Loucy (cell line): Measurements from ENCODE around the gene MYH10.

Source experiments
- H2AFZ ChIP-seq: fragments of 200-600 bp; sonication (generic); 2 replicates; pipeline ENCODE4 v1.6.0; 2016; ENCODE audit warnings: antibody characterized with exemption, mild to moderate bottlenecking, low read length, moderate library complexity
- H3F3A ChIP-seq: fragments of 200-600 bp; 2 replicates; pipeline ENCODE4 v1.6.0; 2016; ENCODE audit warnings: antibody characterized with exemption, low read depth, mild to moderate bottlenecking
- H3K27me3 ChIP-seq: fragments of 200-600 bp; sonication (generic); 2 replicates; pipeline ENCODE4 v1.6.1; 2014; ENCODE audit warnings: low read length, mild to moderate bottlenecking; ENCODE audit not compliant: insufficient read depth, poor library complexity, severe bottlenecking
- H3K36me3 ChIP-seq: fragments of 200-600 bp; sonication (generic); 2 replicates; pipeline ENCODE4 v1.6.1; 2016; ENCODE audit warnings: low read length; ENCODE audit not compliant: insufficient read depth
- H3K4me1 ChIP-seq: fragments of 200-600 bp; sonication (generic); 2 replicates; pipeline ENCODE4 v1.5.1; 2014; ENCODE audit warnings: low read length, mild to moderate bottlenecking; ENCODE audit not compliant: insufficient read depth, poor library complexity, severe bottlenecking
- H3K4me2 ChIP-seq: fragments of 200-600 bp; sonication (generic); 2 replicates; pipeline ENCODE4 v1.6.0; 2014; ENCODE audit warnings: antibody characterized with exemption, low read length, low read depth, mild to moderate bottlenecking; ENCODE audit not compliant: poor library complexity, severe bottlenecking
- H3K4me3 ChIP-seq: fragments of 200-600 bp; sonication (generic); 2 replicates; pipeline ENCODE4 v1.5.1; 2014; ENCODE audit warnings: low read length, mild to moderate bottlenecking, mixed read lengths; ENCODE audit not compliant: poor library complexity, severe bottlenecking
- H3K79me2 ChIP-seq: fragments of 200-600 bp; sonication (generic); 2 replicates; pipeline ENCODE4 v1.6.1; 2014; ENCODE audit warnings: low read length; ENCODE audit not compliant: insufficient read depth
- H3K9ac ChIP-seq: fragments of 200-600 bp; sonication (generic); 2 replicates; pipeline ENCODE4 v1.6.0; 2014; ENCODE audit warnings: mild to moderate bottlenecking, low read depth, low read length, moderate library complexity; ENCODE audit not compliant: poor library complexity, severe bottlenecking
- H3K9me2 ChIP-seq: fragments of 200-600 bp; sonication (generic); replicated peaks from 2 replicates; pipeline ENCODE4 v1.6.1; 2016; ENCODE audit warnings: low read depth, low read length, mixed read lengths
- H3K9me3 ChIP-seq: fragments of 200-600 bp; sonication (generic); 2 replicates; pipeline ENCODE4 v1.6.1; 2014; ENCODE audit warnings: mild to moderate bottlenecking, antibody characterized with exemption, low read length, low read depth; ENCODE audit not compliant: insufficient read depth
- H4K20me1 ChIP-seq: fragments of 200-600 bp; sonication (generic); 2 replicates; pipeline ENCODE4 v1.6.0; 2014; ENCODE audit warnings: antibody characterized with exemption, low read length, mild to moderate bottlenecking; ENCODE audit not compliant: insufficient read depth, poor library complexity, severe bottlenecking
- EZH2phosphoT487 ChIP-seq: fragments of 200-600 bp; IDR thresholded peaks from 2 replicates; pipeline ENCODE4 v1.6.1; 2018; ENCODE audit warnings: antibody characterized with exemption, mild to moderate bottlenecking, moderate library complexity, borderline replicate concordance
- TF ChIP-seq, protein P1 (sequence below): fragments of 200-600 bp; sonication (generic); conservative IDR thresholded peaks from 2 replicates; pipeline ENCODE4 v1.5.1; 2014; ENCODE audit warnings: mild to moderate bottlenecking, antibody characterized with exemption, low read length

MYH10 gene

DNA sequence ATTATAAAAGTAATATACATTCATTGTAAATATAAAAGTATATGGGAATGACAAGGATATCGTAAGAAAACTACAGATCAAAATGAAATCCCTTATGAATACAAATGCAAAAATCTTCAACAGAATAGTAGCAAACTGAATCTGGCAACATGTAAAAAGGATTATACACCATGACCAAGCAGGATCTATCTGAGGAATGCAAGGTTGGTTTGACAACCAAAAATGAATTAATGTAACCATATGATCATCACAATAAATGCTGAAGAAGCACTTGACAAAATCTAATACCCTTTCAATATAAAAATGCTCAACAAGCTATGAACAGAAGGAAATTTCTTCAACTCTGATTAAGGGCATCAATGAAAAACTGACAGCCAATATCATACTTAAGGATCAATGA lies 146.1 kb downstream of the MYH10 start:
- Histone ChIP-seq H3K4me1 (no peaks in the 10 kb centered on the region), H3K9me3 (no peaks in the 10 kb centered on the region), H3K79me2 (no peaks in the 10 kb centered on the region), H3K9ac (no peak overlapping the region), H3K27me3 (no peaks in the 10 kb centered on the region), H3F3A (no peaks in the 10 kb centered on the region), H3K4me2 (no peak overlapping the region), H2AFZ (no peak overlapping the region), H3K9me2 (no peaks in the 10 kb centered on the region), H3K4me3 (no peak overlapping the region), H4K20me1 (no peaks in the 10 kb centered on the region), H3K36me3 (peaks cover 93% of the 10 kb centered on the region)
- TF ChIP-seq EZH2phosphoT487: no peak
- TF ChIP-seq, protein P1, sequence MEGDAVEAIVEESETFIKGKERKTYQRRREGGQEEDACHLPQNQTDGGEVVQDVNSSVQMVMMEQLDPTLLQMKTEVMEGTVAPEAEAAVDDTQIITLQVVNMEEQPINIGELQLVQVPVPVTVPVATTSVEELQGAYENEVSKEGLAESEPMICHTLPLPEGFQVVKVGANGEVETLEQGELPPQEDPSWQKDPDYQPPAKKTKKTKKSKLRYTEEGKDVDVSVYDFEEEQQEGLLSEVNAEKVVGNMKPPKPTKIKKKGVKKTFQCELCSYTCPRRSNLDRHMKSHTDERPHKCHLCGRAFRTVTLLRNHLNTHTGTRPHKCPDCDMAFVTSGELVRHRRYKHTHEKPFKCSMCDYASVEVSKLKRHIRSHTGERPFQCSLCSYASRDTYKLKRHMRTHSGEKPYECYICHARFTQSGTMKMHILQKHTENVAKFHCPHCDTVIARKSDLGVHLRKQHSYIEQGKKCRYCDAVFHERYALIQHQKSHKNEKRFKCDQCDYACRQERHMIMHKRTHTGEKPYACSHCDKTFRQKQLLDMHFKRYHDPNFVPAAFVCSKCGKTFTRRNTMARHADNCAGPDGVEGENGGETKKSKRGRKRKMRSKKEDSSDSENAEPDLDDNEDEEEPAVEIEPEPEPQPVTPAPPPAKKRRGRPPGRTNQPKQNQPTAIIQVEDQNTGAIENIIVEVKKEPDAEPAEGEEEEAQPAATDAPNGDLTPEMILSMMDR: no peak

- Histone ChIP-seq H3K27me3 (no peaks in the 10 kb centered on the region), H3K9ac (no peak overlapping the region), H3K4me1 (no peaks in the 10 kb centered on the region), H3F3A (no peaks in the 10 kb centered on the region), H3K36me3 (peaks cover 96% of the 10 kb centered on the region), H3K9me2 (no peaks in the 10 kb centered on the region), H2AFZ (no peak overlapping the region), H3K79me2 (no peaks in the 10 kb centered on the region), H3K9me3 (no peaks in the 10 kb centered on the region), H3K4me3 (no peak overlapping the region), H3K4me2 (no peak overlapping the region), H4K20me1 (no peaks in the 10 kb centered on the region)
- TF ChIP-seq, protein P1: no peak
- no peak for TF ChIP-seq EZH2phosphoT487
Observed at GRCh38 chr17:8482546-8482945, 148.0 kb downstream of the MYH10 start.

DNA sequence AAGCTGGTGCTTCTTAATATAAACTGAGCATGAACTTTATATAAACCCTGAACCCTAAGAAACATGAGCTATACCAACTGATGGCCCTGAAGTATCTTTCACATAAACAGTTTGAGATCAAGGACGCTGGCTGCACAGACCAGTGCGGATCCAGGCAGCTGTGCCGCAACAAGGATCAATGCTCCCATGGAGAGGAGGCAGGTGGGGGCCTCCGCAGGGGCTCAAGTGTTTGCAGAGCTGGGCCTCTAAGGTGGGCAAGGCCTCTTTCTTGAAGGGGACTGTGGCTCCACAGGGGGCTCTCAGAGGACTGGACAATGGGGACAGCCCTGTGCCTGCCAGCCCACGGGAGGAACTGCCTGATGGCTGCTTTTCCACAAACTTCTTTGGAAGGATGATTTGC lies 148.8 kb downstream of the MYH10 start:
- Histone ChIP-seq H3K4me1 (no peaks in the 10 kb centered on the region), H3K79me2 (no peaks in the 10 kb centered on the region), H3K9me3 (no peaks in the 10 kb centered on the region), H3K36me3 (peaks cover 96% of the 10 kb centered on the region), H3F3A (no peaks in the 10 kb centered on the region), H3K9me2 (no peaks in the 10 kb centered on the region), H3K27me3 (no peaks in the 10 kb centered on the region), H4K20me1 (no peaks in the 10 kb centered on the region), H3K4me3 (no peak overlapping the region), H3K9ac (no peak overlapping the region), H3K4me2 (no peak overlapping the region), H2AFZ (no peak overlapping the region)
- no peak for TF ChIP-seq EZH2phosphoT487
- TF ChIP-seq, protein P1: no peak
